Measurements from ENCODE around the gene NEBL. TPM values are rescaled to one million over a fixed set of nuclear protein-coding genes. Genes with fewer than 3 reads are reported as not detected.
"Not testable (repeated sequence)": the region's sequence is repeated elsewhere in the genome, so short reads cannot be mapped to it uniquely, and the experiment has no call there.

NEBL gene, protein sequence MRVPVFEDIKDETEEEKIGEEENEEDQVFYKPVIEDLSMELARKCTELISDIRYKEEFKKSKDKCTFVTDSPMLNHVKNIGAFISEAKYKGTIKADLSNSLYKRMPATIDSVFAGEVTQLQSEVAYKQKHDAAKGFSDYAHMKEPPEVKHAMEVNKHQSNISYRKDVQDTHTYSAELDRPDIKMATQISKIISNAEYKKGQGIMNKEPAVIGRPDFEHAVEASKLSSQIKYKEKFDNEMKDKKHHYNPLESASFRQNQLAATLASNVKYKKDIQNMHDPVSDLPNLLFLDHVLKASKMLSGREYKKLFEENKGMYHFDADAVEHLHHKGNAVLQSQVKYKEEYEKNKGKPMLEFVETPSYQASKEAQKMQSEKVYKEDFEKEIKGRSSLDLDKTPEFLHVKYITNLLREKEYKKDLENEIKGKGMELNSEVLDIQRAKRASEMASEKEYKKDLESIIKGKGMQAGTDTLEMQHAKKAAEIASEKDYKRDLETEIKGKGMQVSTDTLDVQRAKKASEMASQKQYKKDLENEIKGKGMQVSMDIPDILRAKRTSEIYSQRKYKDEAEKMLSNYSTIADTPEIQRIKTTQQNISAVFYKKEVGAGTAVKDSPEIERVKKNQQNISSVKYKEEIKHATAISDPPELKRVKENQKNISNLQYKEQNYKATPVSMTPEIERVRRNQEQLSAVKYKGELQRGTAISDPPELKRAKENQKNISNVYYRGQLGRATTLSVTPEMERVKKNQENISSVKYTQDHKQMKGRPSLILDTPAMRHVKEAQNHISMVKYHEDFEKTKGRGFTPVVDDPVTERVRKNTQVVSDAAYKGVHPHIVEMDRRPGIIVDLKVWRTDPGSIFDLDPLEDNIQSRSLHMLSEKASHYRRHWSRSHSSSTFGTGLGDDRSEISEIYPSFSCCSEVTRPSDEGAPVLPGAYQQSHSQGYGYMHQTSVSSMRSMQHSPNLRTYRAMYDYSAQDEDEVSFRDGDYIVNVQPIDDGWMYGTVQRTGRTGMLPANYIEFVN
- total RNA-seq (2022) (11.2 and 12.7 TPM in 2 replicates), Bru-seq, nascent RNA (percentile 54 among the genes with signal in this experiment), BruChase-seq, experiment 1, labeled RNA remaining after a 6-hour chase (percentile 45 among the genes with signal in this experiment), BruChase-seq, experiment 2, labeled RNA remaining after a 2-hour chase (percentile 44 among the genes with signal in this experiment)
- long read RNA-seq, partial matches to known transcripts = 0 of 12 reads
- long read RNA-seq, other reads (novel, unspliced or antisense) = 9 of 12 reads

DNA sequence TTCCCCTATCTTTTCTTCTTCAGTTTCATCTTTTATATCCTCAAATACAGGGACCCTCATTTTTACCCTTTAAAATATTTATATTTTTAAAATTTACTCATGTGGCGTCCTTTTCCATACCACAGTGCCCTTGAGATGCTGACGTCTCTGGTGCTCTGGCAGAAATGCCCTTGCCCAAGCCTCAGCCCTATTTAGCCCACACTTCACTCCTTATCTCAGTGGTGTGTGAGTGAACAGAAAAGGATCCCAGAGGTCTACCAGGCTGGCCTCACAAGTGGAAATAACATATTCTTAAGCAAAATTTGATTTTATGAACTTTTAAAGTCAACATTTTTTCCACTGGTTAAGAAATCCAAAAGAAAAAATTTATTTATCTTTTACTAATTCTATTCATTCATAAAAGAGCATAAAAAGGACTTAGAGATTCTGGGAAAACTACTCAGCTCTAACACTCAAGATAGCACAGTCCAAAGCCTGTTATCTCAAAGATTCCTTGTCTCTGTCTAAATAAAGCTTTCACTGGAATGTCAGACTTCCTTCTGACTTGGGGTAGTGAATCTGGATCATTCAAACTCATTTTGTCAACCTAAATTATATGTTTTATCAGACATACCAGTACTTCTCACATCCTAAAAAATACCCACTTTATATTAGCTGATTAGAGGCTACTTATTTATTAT, at the start of gene NEBL:
TSS of gene NEBL (minus strand) at position 166 of the 680 bp plus-strand sequence. CDS start at position 60, 106 bp downstream.
- TF ChIP-seq, protein P1, sequence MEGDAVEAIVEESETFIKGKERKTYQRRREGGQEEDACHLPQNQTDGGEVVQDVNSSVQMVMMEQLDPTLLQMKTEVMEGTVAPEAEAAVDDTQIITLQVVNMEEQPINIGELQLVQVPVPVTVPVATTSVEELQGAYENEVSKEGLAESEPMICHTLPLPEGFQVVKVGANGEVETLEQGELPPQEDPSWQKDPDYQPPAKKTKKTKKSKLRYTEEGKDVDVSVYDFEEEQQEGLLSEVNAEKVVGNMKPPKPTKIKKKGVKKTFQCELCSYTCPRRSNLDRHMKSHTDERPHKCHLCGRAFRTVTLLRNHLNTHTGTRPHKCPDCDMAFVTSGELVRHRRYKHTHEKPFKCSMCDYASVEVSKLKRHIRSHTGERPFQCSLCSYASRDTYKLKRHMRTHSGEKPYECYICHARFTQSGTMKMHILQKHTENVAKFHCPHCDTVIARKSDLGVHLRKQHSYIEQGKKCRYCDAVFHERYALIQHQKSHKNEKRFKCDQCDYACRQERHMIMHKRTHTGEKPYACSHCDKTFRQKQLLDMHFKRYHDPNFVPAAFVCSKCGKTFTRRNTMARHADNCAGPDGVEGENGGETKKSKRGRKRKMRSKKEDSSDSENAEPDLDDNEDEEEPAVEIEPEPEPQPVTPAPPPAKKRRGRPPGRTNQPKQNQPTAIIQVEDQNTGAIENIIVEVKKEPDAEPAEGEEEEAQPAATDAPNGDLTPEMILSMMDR (IDR thresholded peaks at IDR 0.05; ENCODE audit: unreplicated experiment) = no peak
- H3K4me1 Mint-ChIP-seq (ENCODE audit: low read depth, unreplicated experiment) = no peaks in the 10 kb centered on the region
- no peaks in the 10 kb centered on the region for H3K27me3 Mint-ChIP-seq (ENCODE audit: unreplicated experiment)
- BruUV-seq (replicated peaks) = no TSS peak
- H3K36me3 Mint-ChIP-seq (ENCODE audit: insufficient read depth, unreplicated experiment) = no peaks in the 10 kb centered on the region
- no peaks in the 10 kb centered on the region for H3K9me3 Mint-ChIP-seq (ENCODE audit: low read depth, unreplicated experiment)
- CTCF ChIA-PET = no interaction called here
- no peak within 1 kb of the TSS for H3K4me3 Mint-ChIP-seq (ENCODE audit: low read depth, unreplicated experiment)
- no peak within 1 kb of the TSS for H3K27ac Mint-ChIP-seq (ENCODE audit: unreplicated experiment)
- intact Hi-C loops (cut with micrococcal nuclease; ENCODE audit: unreplicated experiment) = no loop called here
- no peak for DNase-seq

DNA sequence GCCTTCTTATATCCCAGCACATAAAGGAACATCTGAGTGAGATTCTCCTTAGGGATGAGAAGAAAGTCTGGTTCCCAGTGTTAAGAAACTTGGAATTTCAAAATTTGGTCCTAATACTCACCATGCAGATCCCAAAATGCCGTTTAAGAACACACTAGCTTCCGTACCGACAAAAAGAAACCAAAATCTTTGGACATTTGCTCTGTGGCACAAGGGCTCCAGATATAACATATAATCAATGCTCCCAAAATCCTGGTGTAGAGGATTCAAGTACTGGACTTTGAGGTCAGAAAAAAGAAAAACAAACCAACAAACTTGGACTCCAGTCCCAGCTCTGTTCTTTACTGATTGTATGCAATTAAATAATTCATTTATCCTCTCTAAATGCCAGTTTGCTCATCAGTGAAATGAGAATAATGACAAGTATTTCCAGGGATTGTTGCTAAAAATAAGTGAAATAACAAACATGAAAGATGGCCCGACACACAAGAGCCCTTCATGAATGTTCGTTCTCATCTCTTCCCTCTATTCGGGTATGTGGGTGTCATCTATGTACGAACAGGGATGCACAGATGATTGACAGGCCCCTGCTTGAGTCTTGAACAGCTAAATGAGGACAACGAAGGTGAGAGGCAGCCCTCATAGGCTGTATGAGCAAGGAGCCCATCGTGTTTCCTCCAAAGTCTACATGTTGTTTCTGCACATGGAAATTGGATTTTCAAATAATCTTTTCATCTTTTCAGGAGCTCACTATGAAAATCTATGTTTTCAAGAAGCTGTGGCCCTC, 48.6 kb upstream of the NEBL start:
- no peak overlapping the region for H3K4me3 Mint-ChIP-seq (ENCODE audit: low read depth, unreplicated experiment)
- H3K4me1 Mint-ChIP-seq (ENCODE audit: low read depth, unreplicated experiment) = no peaks in the 10 kb centered on the region
- TF ChIP-seq, protein P1 (IDR thresholded peaks at IDR 0.05; ENCODE audit: unreplicated experiment) = no peak
- H3K9me3 Mint-ChIP-seq (ENCODE audit: low read depth, unreplicated experiment) = no peaks in the 10 kb centered on the region
- DNase-seq = no peak
- CTCF ChIA-PET = interaction anchor here (0.6 kb wide), 1 partner anchor 152 kb away, joined by 3 read pairs; no protein-coding TSS in a partner anchor
- no peaks in the 10 kb centered on the region for H3K27me3 Mint-ChIP-seq (ENCODE audit: unreplicated experiment)
- intact Hi-C loops (cut with micrococcal nuclease; ENCODE audit: unreplicated experiment) = no loop called here
- BruUV-seq (replicated peaks) = no TSS peak
- no peak overlapping the region for H3K27ac Mint-ChIP-seq (ENCODE audit: unreplicated experiment)
- no peaks in the 10 kb centered on the region for H3K36me3 Mint-ChIP-seq (ENCODE audit: insufficient read depth, unreplicated experiment)

DNA sequence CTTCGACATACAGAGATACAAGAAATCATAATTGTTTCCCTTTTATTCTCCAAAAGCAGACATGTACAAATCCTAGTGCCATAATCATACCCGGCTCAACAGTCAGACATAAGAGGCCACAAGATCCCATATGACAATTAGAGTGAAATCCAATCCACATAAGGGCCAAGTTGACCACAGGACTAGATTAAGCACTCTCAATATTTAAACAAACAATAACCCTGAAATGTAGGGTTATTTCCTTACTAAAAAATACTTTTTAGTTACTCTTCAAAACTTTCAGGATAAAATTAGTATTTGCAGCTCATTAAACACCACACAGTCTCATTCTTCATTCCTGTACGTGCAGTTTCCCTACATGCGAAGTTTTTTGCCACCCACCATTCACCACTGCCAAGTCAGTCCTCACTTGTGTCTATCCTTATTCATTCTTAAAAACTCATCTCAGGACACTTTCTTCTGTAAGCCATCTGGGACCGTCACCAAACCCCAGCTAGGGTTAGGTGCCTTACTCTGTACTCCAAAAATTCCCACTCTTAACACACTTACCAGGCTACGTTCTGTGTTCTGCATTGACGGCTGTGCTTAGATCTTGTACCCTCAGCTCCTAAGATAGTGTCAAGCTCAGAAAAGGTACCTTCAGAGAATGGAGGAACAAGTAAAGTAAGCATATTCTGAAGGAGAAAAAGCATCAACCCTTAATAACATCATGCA, 47.8 kb upstream of the NEBL start:
- Mint-ChIP-seq H3K27ac (ENCODE audit: unreplicated experiment) (no peak overlapping the region), H3K9me3 (ENCODE audit: low read depth, unreplicated experiment) (no peaks in the 10 kb centered on the region), H3K36me3 (ENCODE audit: insufficient read depth, unreplicated experiment) (no peaks in the 10 kb centered on the region), H3K4me1 (ENCODE audit: low read depth, unreplicated experiment) (no peaks in the 10 kb centered on the region), H3K27me3 (ENCODE audit: unreplicated experiment) (no peaks in the 10 kb centered on the region), H3K4me3 (ENCODE audit: low read depth, unreplicated experiment) (no peak overlapping the region)
- no TSS peak for BruUV-seq (replicated peaks)
- intact Hi-C loops (cut with micrococcal nuclease; ENCODE audit: unreplicated experiment) = no loop called here
- no peak for DNase-seq
- TF ChIP-seq, protein P1 (IDR thresholded peaks at IDR 0.05; ENCODE audit: unreplicated experiment) = no peak
- CTCF ChIA-PET = no interaction called here

DNA sequence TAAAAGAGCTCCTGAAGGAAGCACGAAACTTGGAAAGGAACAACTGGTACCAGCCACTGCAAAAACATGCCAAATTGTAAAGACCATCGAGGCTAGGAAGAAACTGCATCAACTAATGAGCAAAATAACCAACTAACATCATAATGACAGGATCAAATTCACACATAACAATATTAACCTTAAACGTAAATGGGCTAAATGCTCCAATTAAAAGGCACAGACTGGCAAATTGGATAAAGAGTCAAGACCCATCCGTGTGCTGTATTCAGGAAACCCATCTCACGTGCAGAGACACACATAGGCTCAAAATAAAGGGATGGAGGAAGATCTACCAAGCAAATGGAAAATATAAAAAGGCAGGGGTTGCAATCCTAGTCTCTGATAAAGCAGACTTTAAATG, 42.3 kb upstream of the NEBL start:
- CTCF ChIA-PET; H3K27me3 Mint-ChIP-seq (ENCODE audit: unreplicated experiment); H3K4me1 Mint-ChIP-seq (ENCODE audit: low read depth, unreplicated experiment); H3K36me3 Mint-ChIP-seq (ENCODE audit: insufficient read depth, unreplicated experiment); H3K4me3 Mint-ChIP-seq (ENCODE audit: low read depth, unreplicated experiment); H3K9me3 Mint-ChIP-seq (ENCODE audit: low read depth, unreplicated experiment); intact Hi-C loops (cut with micrococcal nuclease; ENCODE audit: unreplicated experiment); DNase-seq; H3K27ac Mint-ChIP-seq (ENCODE audit: unreplicated experiment); BruUV-seq (replicated peaks): not testable (repeated sequence)
